Fibroblast of pulmonary artery (primary cell): ENCODE measurements around the gene CNTNAP2.

Experiments
- DNase-seq: peaks from one replicate; pipeline ENCODE4 v3.0.0-alpha.2; 2010; ENCODE audit warnings: low read depth
- H3K4me3 ChIP-seq: replicated peaks from 2 replicates; pipeline ENCODE4 v1.5.1; 2011; ENCODE audit warnings: low read depth, mild to moderate bottlenecking, control low read depth, low read length, moderate library complexity
- CTCF ChIP-seq: IDR thresholded peaks from 2 replicates; pipeline ENCODE4 v1.5.1; 2011; ENCODE audit warnings: mild to moderate bottlenecking, control low read depth, low read length, inconsistent platforms; ENCODE audit errors: missing control alignments

CNTNAP2 gene

GRCh38 chr7:147022056-147022455, 905.5 kb downstream of the CNTNAP2 start:
- TF ChIP-seq CTCF = no peak
- DNase-seq = peak; percentile 60
- H3K4me3 ChIP-seq = no peak overlapping the region

- DNase-seq = no peak
- H3K4me3 ChIP-seq = no peak overlapping the region
- TF ChIP-seq CTCF = no peak
Measured at GRCh38 chr7:147023440-147023839, 906.8 kb downstream of the CNTNAP2 start.

GRCh38 chr7:147029953-147030352, 913.4 kb downstream of the CNTNAP2 start:
- H3K4me3 ChIP-seq = no peak overlapping the region
- DNase-seq = no peak
- no peak for TF ChIP-seq CTCF

GRCh38 chr7:147033641-147034040, 917.0 kb downstream of the CNTNAP2 start:
- no peak for TF ChIP-seq CTCF
- no peak for DNase-seq
- H3K4me3 ChIP-seq = no peak overlapping the region

- H3K4me3 ChIP-seq = no peak overlapping the region
- no peak for TF ChIP-seq CTCF
- no peak for DNase-seq
Measured at GRCh38 chr7:147041438-147041837, 924.8 kb downstream of the CNTNAP2 start.

GRCh38 chr7:147044941-147045340, 928.3 kb downstream of the CNTNAP2 start:
- TF ChIP-seq CTCF = no peak
- no peak overlapping the region for H3K4me3 ChIP-seq
- no peak for DNase-seq

GRCh38 chr7:147047696-147048095, 931.1 kb downstream of the CNTNAP2 start:
- H3K4me3 ChIP-seq = no peak overlapping the region
- no peak for DNase-seq
- TF ChIP-seq CTCF = no peak
